ENCODE measurements around the gene IL1B. TPM values are rescaled to one million over a fixed set of nuclear protein-coding genes. Genes with fewer than 3 reads are reported as not detected.

The IL1B gene
- total RNA-seq, 1 donor from 2014 or later = 0.78 TPM

Other genes starting within 250 kb of the IL1B start
- 34.2 TPM for gene SLC20A1, start 190.8 kb downstream of the IL1B start, total RNA-seq
- not detected for gene NT5DC4, start 115.8 kb downstream of the IL1B start, total RNA-seq
- 2.2 TPM for gene CKAP2L, start 72.2 kb downstream of the IL1B start, total RNA-seq
- not detected for gene IL1A, start 52.3 kb downstream of the IL1B start, total RNA-seq
- not detected for gene IL37, start 74.4 kb upstream of the IL1B start, total RNA-seq
- not detected for gene IL36G, start 141.2 kb upstream of the IL1B start, total RNA-seq
- not detected for gene IL36A, start 168.7 kb upstream of the IL1B start, total RNA-seq
- gene IL36B, start 216.1 kb upstream of the IL1B start, total RNA-seq = not detected
- not detected for gene IL36RN, start 222.4 kb upstream of the IL1B start, total RNA-seq
- gene IL1F10, start 231.2 kb upstream of the IL1B start, total RNA-seq = not detected

Data from occipital lobe (tissue), 1 donor.